H9 (cell line): ENCODE data around the gene KLK15. TPM values are rescaled to one million over a fixed set of nuclear protein-coding genes. Genes with fewer than 3 reads are reported as not detected.

Source experiments
- DNase-seq: peaks from one replicate; pipeline ENCODE4 v3.0.0-alpha.2; 2017
- H2AFZ ChIP-seq: one replicate; pipeline ENCODE4 v1.6.1; 2013; ENCODE audit warnings: mild to moderate bottlenecking, low read length, control low read depth, moderate library complexity
- H2AK5ac ChIP-seq: 2 replicates; pipeline ENCODE4 v1.6.1; 2013; ENCODE audit warnings: low read length, control low read depth, mixed read lengths; ENCODE audit not compliant: insufficient read length
- H2BK120ac ChIP-seq: one replicate; pipeline ENCODE4 v1.6.1; 2013; ENCODE audit warnings: low read depth, mild to moderate bottlenecking, low read length, control low read depth, inconsistent platforms; ENCODE audit not compliant: poor library complexity, severe bottlenecking
- H2BK12ac ChIP-seq: 2 replicates; pipeline ENCODE4 v1.6.1; 2013; ENCODE audit warnings: low read length, control low read depth, mixed read lengths, low read depth; ENCODE audit not compliant: insufficient read length
- H2BK15ac ChIP-seq: 2 replicates; pipeline ENCODE4 v1.6.1; 2013; ENCODE audit warnings: low read depth, low read length, control low read depth
- H2BK20ac ChIP-seq: one replicate; pipeline ENCODE4 v1.6.1; 2013; ENCODE audit warnings: low read depth, mild to moderate bottlenecking, low read length, control low read depth, inconsistent platforms; ENCODE audit not compliant: poor library complexity, severe bottlenecking
- H2BK5ac ChIP-seq: 2 replicates; pipeline ENCODE4 v1.6.1; 2013; ENCODE audit warnings: low read length, control low read depth, mixed read lengths; ENCODE audit not compliant: insufficient read length
- H3K14ac ChIP-seq: 2 replicates; pipeline ENCODE4 v1.6.1; 2013; ENCODE audit warnings: low read length, control low read depth; ENCODE audit not compliant: insufficient read depth
- H3K18ac ChIP-seq: 2 replicates; pipeline ENCODE4 v1.6.1; 2013; ENCODE audit warnings: low read depth, mild to moderate bottlenecking, mixed read lengths, low read length, control low read depth; ENCODE audit not compliant: insufficient read length
- H3K23ac ChIP-seq: 2 replicates; pipeline ENCODE4 v1.6.1; 2013; ENCODE audit warnings: low read length, control low read depth, mixed read lengths, low read depth; ENCODE audit not compliant: insufficient read length
- H3K23me2 ChIP-seq: 2 replicates; pipeline ENCODE4 v1.6.1; 2013; ENCODE audit warnings: low read depth, mild to moderate bottlenecking, mixed read lengths, low read length, control low read depth; ENCODE audit not compliant: insufficient read length, poor library complexity, severe bottlenecking
- H3K27ac ChIP-seq: 2 replicates; pipeline ENCODE4 v1.5.1; 2013; ENCODE audit warnings: low read length, control low read depth, mixed read lengths, low read depth; ENCODE audit not compliant: insufficient read length
- H3K27me3 ChIP-seq: 2 replicates; pipeline ENCODE4 v1.6.1; 2013; ENCODE audit warnings: low read length, control low read depth, inconsistent platforms; ENCODE audit not compliant: insufficient read depth
- H3K4ac ChIP-seq: 2 replicates; pipeline ENCODE4 v1.6.1; 2013; ENCODE audit warnings: low read depth, mild to moderate bottlenecking, control low read depth, inconsistent platforms, low read length, moderate library complexity
- H3K4me1 ChIP-seq: 2 replicates; pipeline ENCODE4 v1.6.1; 2013; ENCODE audit warnings: low read length, control low read depth, inconsistent platforms; ENCODE audit not compliant: insufficient read depth
- H3K4me2 ChIP-seq: 2 replicates; pipeline ENCODE4 v1.6.1; 2013; ENCODE audit warnings: low read length, control low read depth, mixed read lengths; ENCODE audit not compliant: insufficient read length, insufficient read depth
- H3K56ac ChIP-seq: 2 replicates; pipeline ENCODE4 v1.6.1; 2013; ENCODE audit warnings: low read depth, mild to moderate bottlenecking, mixed read lengths, low read length, control low read depth; ENCODE audit not compliant: insufficient read length
- H3K79me1 ChIP-seq: 2 replicates; pipeline ENCODE4 v1.6.1; 2013; ENCODE audit warnings: low read depth, mild to moderate bottlenecking, moderate library complexity, low read length, control low read depth, inconsistent platforms; ENCODE audit not compliant: insufficient read depth, poor library complexity, severe bottlenecking
- H3K79me2 ChIP-seq: 2 replicates; pipeline ENCODE4 v1.6.1; 2013; ENCODE audit warnings: low read length, control low read depth, inconsistent platforms; ENCODE audit not compliant: insufficient read depth
- H3K9ac ChIP-seq: 2 replicates; pipeline ENCODE4 v1.6.1; 2013; ENCODE audit warnings: low read length, control low read depth, mixed read lengths; ENCODE audit not compliant: insufficient read length; ENCODE audit errors: extremely low read depth
- H3K9me3 ChIP-seq: one replicate; pipeline ENCODE4 v1.6.1; 2013; ENCODE audit warnings: low read depth, low read length, inconsistent platforms; ENCODE audit not compliant: control insufficient read depth
- H3T11ph ChIP-seq: one replicate; pipeline ENCODE4 v1.6.1; 2013; ENCODE audit warnings: mild to moderate bottlenecking, low read length, control low read depth, inconsistent platforms
- H4K20me1 ChIP-seq: one replicate; pipeline ENCODE4 v1.6.1; 2013; ENCODE audit not compliant: control insufficient read depth, insufficient read length, insufficient read depth
- H4K5ac ChIP-seq: 2 replicates; pipeline ENCODE4 v1.6.1; 2013; ENCODE audit warnings: low read depth, mild to moderate bottlenecking, mixed read lengths, low read length, control low read depth; ENCODE audit not compliant: insufficient read length
- H4K8ac ChIP-seq: replicated peaks from 2 replicates; pipeline ENCODE4 v1.6.1; 2013; ENCODE audit warnings: low read length, control low read depth, mixed read lengths, low read depth; ENCODE audit not compliant: insufficient read length
- H4K91ac ChIP-seq: 2 replicates; pipeline ENCODE4 v1.6.1; 2013; ENCODE audit warnings: low read depth, mild to moderate bottlenecking, moderate library complexity, mixed read lengths, low read length, control low read depth; ENCODE audit not compliant: insufficient read length
- H3K27ac Mint-ChIP-seq, 3 experiments: 2 replicates in 2 of 3; 3 replicates in 1 of 3; pipeline ENCODE4 v1.8.0; 2020 to 2021; ENCODE audit warnings: mixed read lengths in 3 of 3, mild to moderate bottlenecking in 1 of 3, moderate library complexity in 1 of 3
- H3K27me3 Mint-ChIP-seq: 2 replicates; pipeline ENCODE4 v1.8.0; 2021; ENCODE audit warnings: low read depth, mild to moderate bottlenecking, moderate library complexity, mixed read lengths
- H3K36me3 Mint-ChIP-seq, 3 experiments: 2 replicates in 2 of 3; 3 replicates in 1 of 3; pipeline ENCODE4 v1.8.0; 2020 to 2021; ENCODE audit warnings: low read depth in 3 of 3, mixed read lengths in 3 of 3; ENCODE audit not compliant: insufficient read depth in 1 of 3
- H3K4me1 Mint-ChIP-seq, 2 experiments: 2 replicates each; pipeline ENCODE4 v1.8.0; 2020; ENCODE audit warnings: mixed read lengths in 2 of 2
- H3K4me3 Mint-ChIP-seq, 2 experiments: 2 replicates in 1 of 2; 3 replicates in 1 of 2; pipeline ENCODE4 v1.8.0; 2020 to 2021; ENCODE audit warnings: mild to moderate bottlenecking in 2 of 2, mixed read lengths in 2 of 2, moderate library complexity in 1 of 2
- H3K9me3 Mint-ChIP-seq, 2 experiments: 2 replicates in 1 of 2; 3 replicates in 1 of 2; pipeline ENCODE4 v1.8.0; 2020; ENCODE audit warnings: mild to moderate bottlenecking in 2 of 2, mixed read lengths in 2 of 2, moderate library complexity in 1 of 2
- CTCF ChIP-seq: fragments of 200-600 bp; sonication (generic); conservative IDR thresholded peaks from 3 replicates; pipeline ENCODE4 v1.8.0; 2021; ENCODE audit warnings: antibody characterized with exemption, mild to moderate bottlenecking
- WGBS: extraction: QIAGEN DNeasy Blood & Tissue Kit; methylation state at CpG from one replicate; pipeline ENCODE4 v1.1.7; 2013; ENCODE audit warnings: missing lambda C conversion rate, low lambda C conversion rate, mixed read lengths; ENCODE audit not compliant: insufficient read length; ENCODE audit errors: extremely low coverage; 5-methylcytosine and 5-hydroxymethylcytosine counted together
- total RNA-seq: library from RNA; stranded (reverse); gene quantifications from 2 replicates; pipeline ENCODE4 v1.2.1, GENCODE V29; 2021

Gene KLK15
- total RNA-seq, 1 experiment from 2014 or later: not detected

DNA sequence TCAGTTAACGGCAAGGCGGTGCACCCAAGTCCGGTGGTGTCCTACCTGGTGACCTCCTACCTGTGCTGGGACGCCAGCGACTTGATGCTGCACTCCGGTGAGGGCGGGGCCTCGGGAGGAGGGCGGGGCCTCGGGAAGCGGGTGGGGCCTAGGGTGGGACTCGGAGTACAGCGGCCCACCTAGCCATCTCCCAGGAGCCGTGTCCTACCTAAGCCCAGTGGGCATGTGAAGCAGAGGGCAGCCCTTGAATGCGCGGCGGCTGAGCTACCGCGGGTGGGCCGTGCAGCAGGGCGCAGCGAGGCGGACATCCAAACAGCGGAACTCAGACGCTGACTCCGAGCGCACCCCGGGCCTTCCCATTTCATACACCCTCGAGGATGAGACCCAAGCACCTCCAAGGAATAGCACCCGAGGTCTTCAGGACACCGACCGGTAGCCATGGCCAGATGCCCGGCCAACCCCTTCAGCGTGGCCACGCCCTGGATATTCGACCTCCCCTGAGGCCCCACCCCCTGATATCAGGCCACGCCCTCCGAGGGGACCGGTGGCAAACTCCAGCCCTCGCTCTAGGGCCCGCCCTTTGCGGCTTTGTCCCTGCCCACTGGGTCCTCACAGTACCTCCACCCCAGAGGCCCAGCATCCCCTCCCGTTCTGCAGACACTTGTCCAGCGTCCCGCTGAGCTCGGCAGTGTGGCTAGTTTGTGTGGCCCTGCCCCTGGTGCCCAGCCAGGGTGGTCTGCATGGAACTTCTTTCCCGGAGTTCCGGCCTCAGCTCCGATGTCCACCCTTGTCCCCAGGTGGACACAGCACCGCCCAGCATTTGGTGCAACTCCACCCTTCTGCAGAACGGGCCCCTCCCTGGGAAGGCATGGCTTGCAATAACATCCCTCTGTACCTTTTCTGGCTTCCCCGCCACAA, 15.2 kb downstream of the KLK15 start:
- no peak overlapping the region for H3K18ac ChIP-seq
- H4K91ac ChIP-seq: no peak overlapping the region
- H4K8ac ChIP-seq: no peak overlapping the region
- Mint-ChIP-seq H3K27ac (peak overlapping the region in 2 of 3 experiments; percentile 48 to 75; a peak in 3 of 7 replicates), H3K36me3 (peaks cover 0 to 2% (median 0%) of the 10 kb centered on the region in 3 experiments; a peak in 4 of 7 replicates), H3K27me3 (peaks cover 87% of the 10 kb centered on the region), H3K9me3 (peaks cover 3 to 4% of the 10 kb centered on the region in 2 experiments; a peak in 3 of 5 replicates), H3K4me3 (peak overlapping the region; percentile 76 to 87), H3K4me1 (peaks cover 33 to 42% of the 10 kb centered on the region in 2 experiments)
- H4K5ac ChIP-seq: no peak overlapping the region
- no peak overlapping the region for H3T11ph ChIP-seq
- H2BK20ac ChIP-seq: no peak overlapping the region
- H3K23me2 ChIP-seq: peaks cover 8% of the 10 kb centered on the region
- no peak overlapping the region for H2BK120ac ChIP-seq
- H3K23ac ChIP-seq: no peak overlapping the region
- H3K14ac ChIP-seq: peak overlapping the region; percentile 53; the same call in 1 of the 2 replicates
- TF ChIP-seq CTCF: no peak
- H3K27ac ChIP-seq: no peak overlapping the region
- H3K79me2 ChIP-seq: no peaks in the 10 kb centered on the region
- H4K20me1 ChIP-seq: no peaks in the 10 kb centered on the region
- H2BK15ac ChIP-seq: no peak overlapping the region
- no peak overlapping the region for H2AFZ ChIP-seq
- H3K4me2 ChIP-seq: peak overlapping the region; percentile 68
- peaks cover 5% of the 10 kb centered on the region; the same call in 1 of the 2 replicates for H3K4me1 ChIP-seq
- no CpG with 5 or more reads among the region's 52 CpGs for WGBS
- H2BK12ac ChIP-seq: no peak overlapping the region
- no peaks in the 10 kb centered on the region for H3K79me1 ChIP-seq
- H3K9me3 ChIP-seq: no peaks in the 10 kb centered on the region
- peak; percentile 94 for DNase-seq
- no peak overlapping the region for H2AK5ac ChIP-seq
- H2BK5ac ChIP-seq: no peak overlapping the region
- no peak overlapping the region for H3K56ac ChIP-seq
- no peak overlapping the region for H3K4ac ChIP-seq
- H3K27me3 ChIP-seq: peaks cover 12% of the 10 kb centered on the region; the same call in 1 of the 2 replicates
- no peak overlapping the region for H3K9ac ChIP-seq
